ENCODE measurements around the gene LTBP2. TPM values are rescaled to one million over a fixed set of nuclear protein-coding genes. Genes with fewer than 3 reads are reported as not detected.

Gene LTBP2
- total and polyA plus RNA-seq, 2 of the 13 experiments (the other 11 are each of a cell fraction or from before 2014, with no cell fraction given): 0.20 to 0.41 TPM

DNA sequence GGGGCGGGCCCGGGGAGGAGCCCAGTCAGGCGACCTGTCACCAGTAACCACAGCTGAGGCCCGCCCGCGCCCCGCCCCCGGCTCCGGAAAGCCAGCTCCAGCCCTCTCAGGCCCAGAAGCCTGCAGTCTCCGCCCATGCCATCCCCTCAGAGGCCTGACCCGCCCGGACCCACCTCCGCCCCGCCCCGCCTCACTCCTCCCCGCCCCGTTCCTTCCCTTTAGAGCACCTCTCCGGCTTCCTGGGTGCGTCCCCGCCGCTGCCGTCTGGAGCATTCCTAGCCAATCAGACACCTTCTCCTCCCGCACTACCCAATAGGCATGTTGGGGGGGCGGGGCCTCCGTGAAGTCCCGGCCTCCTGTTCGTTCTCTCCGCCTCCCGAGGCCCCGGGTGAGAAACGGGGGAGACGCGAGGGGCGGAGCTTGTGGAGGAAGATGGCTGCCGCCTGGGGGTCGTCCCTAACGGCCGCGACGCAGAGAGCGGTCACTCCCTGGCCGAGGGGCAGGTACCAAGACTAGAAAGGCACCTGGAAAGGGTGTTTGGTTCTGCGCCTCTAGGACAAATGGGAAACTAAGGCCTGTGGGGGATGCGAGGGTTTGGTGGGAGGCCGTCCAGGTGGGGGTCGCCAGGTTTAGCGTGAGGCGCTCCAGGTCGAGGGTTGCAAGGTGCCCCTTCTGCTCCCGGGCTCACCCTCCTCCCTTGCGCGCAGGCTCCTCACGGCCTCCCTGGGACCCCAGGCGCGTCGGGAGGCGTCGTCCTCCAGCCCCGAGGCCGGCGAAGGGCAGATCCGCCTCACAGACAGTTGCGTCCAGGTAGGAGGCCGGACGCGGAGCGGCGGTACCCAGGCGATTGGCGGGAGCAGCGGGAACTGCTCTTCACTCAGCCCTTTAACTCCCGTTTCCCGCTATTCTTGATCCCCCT is 118.4 kb downstream of the LTBP2 start, which contains the start of gene ISCA2 (continued):
- TF ChIP-seq, protein P1, sequence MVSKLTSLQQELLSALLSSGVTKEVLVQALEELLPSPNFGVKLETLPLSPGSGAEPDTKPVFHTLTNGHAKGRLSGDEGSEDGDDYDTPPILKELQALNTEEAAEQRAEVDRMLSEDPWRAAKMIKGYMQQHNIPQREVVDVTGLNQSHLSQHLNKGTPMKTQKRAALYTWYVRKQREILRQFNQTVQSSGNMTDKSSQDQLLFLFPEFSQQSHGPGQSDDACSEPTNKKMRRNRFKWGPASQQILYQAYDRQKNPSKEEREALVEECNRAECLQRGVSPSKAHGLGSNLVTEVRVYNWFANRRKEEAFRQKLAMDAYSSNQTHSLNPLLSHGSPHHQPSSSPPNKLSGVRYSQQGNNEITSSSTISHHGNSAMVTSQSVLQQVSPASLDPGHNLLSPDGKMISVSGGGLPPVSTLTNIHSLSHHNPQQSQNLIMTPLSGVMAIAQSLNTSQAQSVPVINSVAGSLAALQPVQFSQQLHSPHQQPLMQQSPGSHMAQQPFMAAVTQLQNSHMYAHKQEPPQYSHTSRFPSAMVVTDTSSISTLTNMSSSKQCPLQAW (CRISPR knock-in tag; IDR thresholded peaks at IDR 0.05): 0 out of 2 replicates have a peak, but pooled peaks have one; percentile 15
- TF ChIP-seq ZFX (CRISPR knock-in tag; IDR thresholded peaks at IDR 0.05; ENCODE audit: low read depth) (peak; percentile 73), IRX3 (CRISPR knock-in tag; IDR thresholded peaks at IDR 0.05; ENCODE audit: borderline replicate concordance, low read depth) (0 out of 2 replicates have a peak, but pooled peaks have one; percentile 42), HNF4A (CRISPR knock-in tag; IDR thresholded peaks at IDR 0.05) (peak; percentile 18), KMT2B (CRISPR knock-in tag; IDR thresholded peaks at IDR 0.05) (peak; percentile 69), ZNF253 (CRISPR knock-in tag; IDR thresholded peaks at IDR 0.05; ENCODE audit: borderline replicate concordance) (peak; percentile 55; the same call in 1 of the 2 replicates), HOXA3 (CRISPR knock-in tag; IDR thresholded peaks at IDR 0.05) (peak; percentile 58; the same call in 1 of the 2 replicates), ZNF772 (CRISPR knock-in tag; IDR thresholded peaks at IDR 0.05) (0 out of 2 replicates have a peak, but pooled peaks have one; percentile 54), MBD4 (IDR thresholded peaks at IDR 0.05; ENCODE audit: borderline replicate concordance, low read length) (no peak), BORCS8-MEF2B (CRISPR knock-in tag; IDR thresholded peaks at IDR 0.05) (peak; percentile 64), POLR2A (IDR thresholded peaks at IDR 0.05; ENCODE audit: insufficient read depth in 1 of 2, low read depth in 2 of 2, low read length in 2 of 2) (peak; percentile 69 to 83), PHF20 (CRISPR knock-in tag; IDR thresholded peaks at IDR 0.05) (peak; percentile 69), KDM2A (CRISPR knock-in tag; IDR thresholded peaks at IDR 0.05; ENCODE audit: borderline replicate concordance, low read depth) (peak; percentile 23; the same call in 1 of the 2 replicates), ZNF737 (CRISPR knock-in tag; IDR thresholded peaks at IDR 0.05; ENCODE audit: borderline replicate concordance) (0 out of 2 replicates have a peak, but pooled peaks have one; percentile 57), GATAD1 (CRISPR knock-in tag; IDR thresholded peaks at IDR 0.05) (peak; percentile 74)
- TF ChIP-seq, protein P2, sequence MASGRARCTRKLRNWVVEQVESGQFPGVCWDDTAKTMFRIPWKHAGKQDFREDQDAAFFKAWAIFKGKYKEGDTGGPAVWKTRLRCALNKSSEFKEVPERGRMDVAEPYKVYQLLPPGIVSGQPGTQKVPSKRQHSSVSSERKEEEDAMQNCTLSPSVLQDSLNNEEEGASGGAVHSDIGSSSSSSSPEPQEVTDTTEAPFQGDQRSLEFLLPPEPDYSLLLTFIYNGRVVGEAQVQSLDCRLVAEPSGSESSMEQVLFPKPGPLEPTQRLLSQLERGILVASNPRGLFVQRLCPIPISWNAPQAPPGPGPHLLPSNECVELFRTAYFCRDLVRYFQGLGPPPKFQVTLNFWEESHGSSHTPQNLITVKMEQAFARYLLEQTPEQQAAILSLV (CRISPR knock-in tag; IDR thresholded peaks at IDR 0.05; ENCODE audit: borderline replicate concordance): 0 out of 2 replicates have a peak, but pooled peaks have one; percentile 44
- TF ChIP-seq, protein P3, sequence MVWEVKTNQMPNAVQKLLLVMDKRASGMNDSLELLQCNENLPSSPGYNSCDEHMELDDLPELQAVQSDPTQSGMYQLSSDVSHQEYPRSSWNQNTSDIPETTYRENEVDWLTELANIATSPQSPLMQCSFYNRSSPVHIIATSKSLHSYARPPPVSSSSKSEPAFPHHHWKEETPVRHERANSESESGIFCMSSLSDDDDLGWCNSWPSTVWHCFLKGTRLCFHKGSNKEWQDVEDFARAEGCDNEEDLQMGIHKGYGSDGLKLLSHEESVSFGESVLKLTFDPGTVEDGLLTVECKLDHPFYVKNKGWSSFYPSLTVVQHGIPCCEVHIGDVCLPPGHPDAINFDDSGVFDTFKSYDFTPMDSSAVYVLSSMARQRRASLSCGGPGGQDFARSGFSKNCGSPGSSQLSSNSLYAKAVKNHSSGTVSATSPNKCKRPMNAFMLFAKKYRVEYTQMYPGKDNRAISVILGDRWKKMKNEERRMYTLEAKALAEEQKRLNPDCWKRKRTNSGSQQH (CRISPR knock-in tag; IDR thresholded peaks at IDR 0.05; ENCODE audit: low read depth): 0 out of 2 replicates have a peak, but pooled peaks have one; percentile 23
- TF ChIP-seq, protein P4, sequence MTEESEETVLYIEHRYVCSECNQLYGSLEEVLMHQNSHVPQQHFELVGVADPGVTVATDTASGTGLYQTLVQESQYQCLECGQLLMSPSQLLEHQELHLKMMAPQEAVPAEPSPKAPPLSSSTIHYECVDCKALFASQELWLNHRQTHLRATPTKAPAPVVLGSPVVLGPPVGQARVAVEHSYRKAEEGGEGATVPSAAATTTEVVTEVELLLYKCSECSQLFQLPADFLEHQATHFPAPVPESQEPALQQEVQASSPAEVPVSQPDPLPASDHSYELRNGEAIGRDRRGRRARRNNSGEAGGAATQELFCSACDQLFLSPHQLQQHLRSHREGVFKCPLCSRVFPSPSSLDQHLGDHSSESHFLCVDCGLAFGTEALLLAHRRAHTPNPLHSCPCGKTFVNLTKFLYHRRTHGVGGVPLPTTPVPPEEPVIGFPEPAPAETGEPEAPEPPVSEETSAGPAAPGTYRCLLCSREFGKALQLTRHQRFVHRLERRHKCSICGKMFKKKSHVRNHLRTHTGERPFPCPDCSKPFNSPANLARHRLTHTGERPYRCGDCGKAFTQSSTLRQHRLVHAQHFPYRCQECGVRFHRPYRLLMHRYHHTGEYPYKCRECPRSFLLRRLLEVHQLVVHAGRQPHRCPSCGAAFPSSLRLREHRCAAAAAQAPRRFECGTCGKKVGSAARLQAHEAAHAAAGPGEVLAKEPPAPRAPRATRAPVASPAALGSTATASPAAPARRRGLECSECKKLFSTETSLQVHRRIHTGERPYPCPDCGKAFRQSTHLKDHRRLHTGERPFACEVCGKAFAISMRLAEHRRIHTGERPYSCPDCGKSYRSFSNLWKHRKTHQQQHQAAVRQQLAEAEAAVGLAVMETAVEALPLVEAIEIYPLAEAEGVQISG (CRISPR knock-in tag; IDR thresholded peaks at IDR 0.05): 0 out of 2 replicates have a peak, but pooled peaks have one; percentile 13
- TF ChIP-seq, protein P5, sequence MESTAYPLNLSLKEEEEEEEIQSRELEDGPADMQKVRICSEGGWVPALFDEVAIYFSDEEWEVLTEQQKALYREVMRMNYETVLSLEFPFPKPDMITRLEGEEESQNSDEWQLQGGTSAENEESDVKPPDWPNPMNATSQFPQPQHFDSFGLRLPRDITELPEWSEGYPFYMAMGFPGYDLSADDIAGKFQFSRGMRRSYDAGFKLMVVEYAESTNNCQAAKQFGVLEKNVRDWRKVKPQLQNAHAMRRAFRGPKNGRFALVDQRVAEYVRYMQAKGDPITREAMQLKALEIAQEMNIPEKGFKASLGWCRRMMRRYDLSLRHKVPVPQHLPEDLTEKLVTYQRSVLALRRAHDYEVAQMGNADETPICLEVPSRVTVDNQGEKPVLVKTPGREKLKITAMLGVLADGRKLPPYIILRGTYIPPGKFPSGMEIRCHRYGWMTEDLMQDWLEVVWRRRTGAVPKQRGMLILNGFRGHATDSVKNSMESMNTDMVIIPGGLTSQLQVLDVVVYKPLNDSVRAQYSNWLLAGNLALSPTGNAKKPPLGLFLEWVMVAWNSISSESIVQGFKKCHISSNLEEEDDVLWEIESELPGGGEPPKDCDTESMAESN (CRISPR knock-in tag; conservative IDR thresholded peaks at IDR 0.05): peak; percentile 31; the same call in 1 of the 2 replicates

All from HepG2 (cell line).